Measurements from ENCODE around the gene GATAD2A. TPM values are rescaled to one million over a fixed set of nuclear protein-coding genes. Genes with fewer than 3 reads are reported as not detected.

Gene GATAD2A
- total RNA-seq, 1 experiment from 2014 or later = 189 TPM

DNA sequence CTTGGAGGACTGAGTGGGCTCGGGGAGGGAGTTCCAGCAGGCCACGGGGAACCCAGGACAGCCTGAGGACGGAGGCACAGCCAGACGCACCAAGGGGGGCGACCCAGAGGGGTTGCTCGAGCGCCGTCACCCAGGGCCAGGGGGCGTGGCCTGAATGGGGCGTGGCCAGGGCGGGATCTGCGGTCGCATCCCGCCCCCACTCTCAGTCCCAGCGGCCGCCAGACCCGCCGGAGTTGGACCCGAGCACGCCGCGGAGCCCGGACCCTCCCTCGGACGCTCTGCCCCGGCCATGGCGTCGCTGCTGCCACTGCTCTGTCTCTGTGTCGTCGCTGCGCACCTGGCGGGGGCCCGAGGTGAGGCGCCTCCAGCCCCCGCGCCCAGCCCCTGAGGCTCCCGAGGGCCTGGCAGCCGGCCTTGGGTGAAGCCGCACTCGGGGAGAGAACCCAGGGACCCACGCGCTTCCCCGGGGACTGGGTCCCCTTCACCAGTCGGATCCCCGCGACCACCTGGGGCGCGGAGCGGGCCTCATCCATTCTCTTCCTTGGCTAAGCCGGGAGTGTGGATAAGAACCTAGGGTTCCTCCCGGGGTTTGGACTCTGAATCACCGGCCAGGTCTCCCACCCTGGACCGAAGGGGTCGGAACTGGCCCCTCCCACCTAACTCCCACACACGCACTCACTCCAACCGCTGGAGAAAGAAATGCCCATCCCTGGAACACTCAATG is 132.7 kb downstream of the GATAD2A start, which contains the start of gene CILP2:
Gene CILP2 (plus strand): TSS at position 205 of the 724 bp plus-strand sequence. CDS start 85 bp downstream, at position 290.
- H3K9ac ChIP-seq (ENCODE audit: extremely low read depth, insufficient read length, low read length) = no peak within 1 kb of the TSS
- peak within 1 kb of the TSS; percentile 61 to 79 for H3K4me3 Mint-ChIP-seq
- H2AFZ ChIP-seq (ENCODE audit: low read length) = no peak within 1 kb of the TSS
- TF ChIP-seq, protein P1, sequence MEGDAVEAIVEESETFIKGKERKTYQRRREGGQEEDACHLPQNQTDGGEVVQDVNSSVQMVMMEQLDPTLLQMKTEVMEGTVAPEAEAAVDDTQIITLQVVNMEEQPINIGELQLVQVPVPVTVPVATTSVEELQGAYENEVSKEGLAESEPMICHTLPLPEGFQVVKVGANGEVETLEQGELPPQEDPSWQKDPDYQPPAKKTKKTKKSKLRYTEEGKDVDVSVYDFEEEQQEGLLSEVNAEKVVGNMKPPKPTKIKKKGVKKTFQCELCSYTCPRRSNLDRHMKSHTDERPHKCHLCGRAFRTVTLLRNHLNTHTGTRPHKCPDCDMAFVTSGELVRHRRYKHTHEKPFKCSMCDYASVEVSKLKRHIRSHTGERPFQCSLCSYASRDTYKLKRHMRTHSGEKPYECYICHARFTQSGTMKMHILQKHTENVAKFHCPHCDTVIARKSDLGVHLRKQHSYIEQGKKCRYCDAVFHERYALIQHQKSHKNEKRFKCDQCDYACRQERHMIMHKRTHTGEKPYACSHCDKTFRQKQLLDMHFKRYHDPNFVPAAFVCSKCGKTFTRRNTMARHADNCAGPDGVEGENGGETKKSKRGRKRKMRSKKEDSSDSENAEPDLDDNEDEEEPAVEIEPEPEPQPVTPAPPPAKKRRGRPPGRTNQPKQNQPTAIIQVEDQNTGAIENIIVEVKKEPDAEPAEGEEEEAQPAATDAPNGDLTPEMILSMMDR (conservative IDR thresholded peaks at IDR 0.05) = no peak
- no peak within 1 kb of the TSS for H3K23ac ChIP-seq (ENCODE audit: insufficient read length, low read depth, low read length)
- H2BK5ac ChIP-seq (ENCODE audit: insufficient read length, low read length) = no peak within 1 kb of the TSS
- no peak within 1 kb of the TSS for H4K91ac ChIP-seq (ENCODE audit: insufficient read length, low read depth, low read length)
- no peak within 1 kb of the TSS for H4K5ac ChIP-seq (ENCODE audit: insufficient read length, low read depth, low read length)
- no peak within 1 kb of the TSS for H2AK5ac ChIP-seq (ENCODE audit: insufficient read length, low read length)
- no CpG with 5 or more reads among the region's 56 CpGs for WGBS (ENCODE audit: extremely low coverage, insufficient read length, low lambda C conversion rate)
- H3K4me2 ChIP-seq (ENCODE audit: insufficient read depth, insufficient read length, low read length) = peak within 1 kb of the TSS; percentile 59
- no peak within 1 kb of the TSS for H2BK120ac ChIP-seq (ENCODE audit: low read depth, low read length, poor library complexity, severe bottlenecking)
- H3K27ac Mint-ChIP-seq = no peak within 1 kb of the TSS; a peak in 1 of 7 replicates
- peaks cover 2 to 8% (median 4%) of the 10 kb centered on the region in 3 experiments; a peak in 5 of 7 replicates for H3K36me3 Mint-ChIP-seq (ENCODE audit: insufficient read depth in 1 of 3, low read depth in 3 of 3)
- DNase-seq = peak; percentile 84
- peaks cover 14% of the 10 kb centered on the region for H3K23me2 ChIP-seq (ENCODE audit: insufficient read length, low read depth, low read length, poor library complexity, severe bottlenecking)
- H3K9me3 ChIP-seq (ENCODE audit: control insufficient read depth, low read depth, low read length) = no peaks in the 10 kb centered on the region
- H2BK20ac ChIP-seq (ENCODE audit: low read depth, low read length, poor library complexity, severe bottlenecking) = no peak within 1 kb of the TSS
- no peak within 1 kb of the TSS for H3K4ac ChIP-seq (ENCODE audit: low read depth, low read length)
- H3K9me3 Mint-ChIP-seq = no peaks in the 10 kb centered on the region; a peak in 1 of 5 replicates
- no peak within 1 kb of the TSS; the same call in none of the 2 replicates for H3K14ac ChIP-seq (ENCODE audit: insufficient read depth, low read length)
- no peak within 1 kb of the TSS for H2BK12ac ChIP-seq (ENCODE audit: insufficient read length, low read depth, low read length)
- H3K4me1 Mint-ChIP-seq = peaks cover 7 to 15% of the 10 kb centered on the region in 2 experiments
- no peak within 1 kb of the TSS for H3K56ac ChIP-seq (ENCODE audit: insufficient read length, low read depth, low read length)
- no peaks in the 10 kb centered on the region for H3K4me1 ChIP-seq (ENCODE audit: insufficient read depth, low read length)
- H3T11ph ChIP-seq (ENCODE audit: low read length) = no peak within 1 kb of the TSS
- no peak within 1 kb of the TSS for H3K18ac ChIP-seq (ENCODE audit: insufficient read length, low read depth, low read length)
- peaks cover 2% of the 10 kb centered on the region; the same call in 1 of the 2 replicates for H3K27me3 ChIP-seq (ENCODE audit: insufficient read depth, low read length)
- no peak within 1 kb of the TSS for H3K27ac ChIP-seq (ENCODE audit: insufficient read length, low read depth, low read length)
- H4K8ac ChIP-seq (replicated peaks; ENCODE audit: insufficient read length, low read depth, low read length) = no peak within 1 kb of the TSS
- no peaks in the 10 kb centered on the region for H4K20me1 ChIP-seq (ENCODE audit: control insufficient read depth, insufficient read depth, insufficient read length)
- no peak within 1 kb of the TSS for H2BK15ac ChIP-seq (ENCODE audit: low read depth, low read length)
- peaks cover 34% of the 10 kb centered on the region for H3K27me3 Mint-ChIP-seq (ENCODE audit: low read depth)
- H3K79me1 ChIP-seq (ENCODE audit: insufficient read depth, low read depth, low read length, poor library complexity, severe bottlenecking) = no peaks in the 10 kb centered on the region
- H3K79me2 ChIP-seq (ENCODE audit: insufficient read depth, low read length) = no peaks in the 10 kb centered on the region
